Sigmoid colon (tissue), 7 donors: Measurements from ENCODE around the gene IFNAR1. TPM values are rescaled to one million over a fixed set of nuclear protein-coding genes. Genes with fewer than 3 reads are reported as not detected.

Experiments
- DNase-seq: peaks from one replicate; pipeline ENCODE4 v3.0.0-alpha.2; 2019
- H3K27ac ChIP-seq, 4 donors: fragments of 200-600 bp; sonication (generic); one replicate each; pipeline ENCODE4 v1.5.1; 2016 to 2019; ENCODE audit warnings: mild to moderate bottlenecking in 1 of 4
- H3K27me3 ChIP-seq, 3 donors: fragments of 200-600 bp; sonication (generic); one replicate each; pipeline ENCODE4 v1.5.1; 2019; ENCODE audit warnings: mild to moderate bottlenecking in 1 of 3
- H3K36me3 ChIP-seq, 4 donors: fragments of 200-600 bp; sonication (generic); one replicate each; pipeline ENCODE4 v1.5.1; 2016 to 2019
- H3K4me1 ChIP-seq, 4 donors: fragments of 200-600 bp; sonication (generic); one replicate each; pipeline ENCODE4 v1.5.1; 2017 to 2019
- H3K4me3 ChIP-seq, 4 donors: fragments of 200-600 bp; sonication (generic); one replicate each; pipeline ENCODE4 v1.5.1; 2017 to 2019; ENCODE audit warnings: mild to moderate bottlenecking in 2 of 4, moderate library complexity in 1 of 4
- H3K9me3 ChIP-seq, 4 donors: fragments of 200-600 bp in 3 of 4; sonication (generic) in 3 of 4; one replicate each; pipeline versions ENCODE4 v1.5.1 to v1.6.1; 2013 to 2019
- EP300 ChIP-seq, 4 donors: sonication (generic); formaldehyde crosslinking; IDR thresholded peaks; one replicate each; pipeline ENCODE4 v1.6.1; 2017; ENCODE audit warnings: antibody characterized with exemption in 4 of 4
- POLR2A ChIP-seq, 2 donors: fragments of 450-650 bp; IDR thresholded peaks; one replicate each; pipeline ENCODE4 v1.6.1; 2016; ENCODE audit warnings: antibody characterized with exemption in 2 of 2, mild to moderate bottlenecking in 2 of 2, moderate library complexity in 2 of 2
- POLR2AphosphoS5 ChIP-seq, 4 donors: sonication (generic); formaldehyde crosslinking; IDR thresholded peaks; one replicate each; pipeline ENCODE4 v1.6.1; 2017; ENCODE audit warnings: antibody characterized with exemption in 4 of 4
- WGBS, 2 donors: extraction: QIAGEN DNeasy Blood & Tissue Kit; methylation state at CpG; one replicate each; pipeline ENCODE4 v1.1.7; 2013; 5-methylcytosine and 5-hydroxymethylcytosine counted together
- intact Hi-C: fragments of 100-400 bp; cut with DNase I; formaldehyde crosslinking; loops from one replicate; pipeline ENCODE4 v1.15.1; 2023
- polyA plus RNA-seq, 3 donors: library from polyadenylated mRNA; stranded (reverse); fragments of 200-250 nt; gene quantifications; one replicate each; pipeline ENCODE4 v1.2.3, GENCODE V29; 2013
- total RNA-seq, 4 donors: library from RNA; depleted of rRNA; stranded (reverse); fragments of >200 nt; gene quantifications; one replicate each; pipeline ENCODE4 v1.1.0, GENCODE V29; 2016
- TF ChIP-seq, protein P1 (sequence below), 4 experiments: fragments of 450-650 bp in 3 of 4; fragments of 200-600 bp in 1 of 4; IDR thresholded peaks; one replicate each; pipeline ENCODE4 v1.5.1; 2016 to 2019; ENCODE audit warnings: antibody characterized with exemption in 4 of 4, mild to moderate bottlenecking in 3 of 4, moderate library complexity in 2 of 4
- donor health status: healthy with polysubstance abuse.
- donor health status: Bipolar disorder and iron deficiency.
- donor health status: healthy.

IFNAR1 gene
- total and polyA plus RNA-seq, 7 donors: 6.6 to 32.6 (median 25.5) TPM

DNA sequence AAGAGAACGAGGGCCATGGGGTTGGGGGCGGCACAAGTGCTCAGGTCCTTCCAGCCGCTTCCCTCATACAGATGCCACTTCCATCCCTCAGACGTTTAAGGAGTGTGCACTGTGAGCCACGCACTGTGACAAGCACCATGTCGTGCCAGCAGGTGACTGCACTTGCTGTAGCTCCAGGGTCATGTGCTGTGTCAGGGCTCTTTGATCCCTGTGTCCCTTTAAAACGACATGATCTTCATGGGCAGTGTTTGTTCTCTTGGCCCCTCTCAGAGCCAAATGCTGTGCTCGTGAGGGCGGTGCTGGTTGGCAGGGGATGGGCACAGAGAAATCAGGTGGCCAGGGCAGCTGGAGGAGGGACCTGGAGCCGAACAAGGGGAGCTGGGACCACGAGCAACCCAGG is 38.7 kb upstream of the IFNAR1 start:
- 53 to 77% methylated on average over 11 of the region's 11 CpGs for WGBS, 2 donors
- intact Hi-C loops: no loop called here
- Histone ChIP-seq H3K9me3 (no peaks in the 10 kb centered on the region), H3K27me3 (no peaks in the 10 kb centered on the region), H3K27ac (peak overlapping the region in 1 of 4 donors; percentile 65), H3K36me3 (peaks cover 0 to 61% (median 22%) of the 10 kb centered on the region in 4 donors), H3K4me3 (no peak overlapping the region), H3K4me1 (no peaks in the 10 kb centered on the region)
- TF ChIP-seq EP300 (IDR thresholded peaks at IDR 0.05) (no peak), POLR2A (IDR thresholded peaks at IDR 0.05) (no peak), POLR2AphosphoS5 (IDR thresholded peaks at IDR 0.05) (no peak)
- TF ChIP-seq, protein P1, sequence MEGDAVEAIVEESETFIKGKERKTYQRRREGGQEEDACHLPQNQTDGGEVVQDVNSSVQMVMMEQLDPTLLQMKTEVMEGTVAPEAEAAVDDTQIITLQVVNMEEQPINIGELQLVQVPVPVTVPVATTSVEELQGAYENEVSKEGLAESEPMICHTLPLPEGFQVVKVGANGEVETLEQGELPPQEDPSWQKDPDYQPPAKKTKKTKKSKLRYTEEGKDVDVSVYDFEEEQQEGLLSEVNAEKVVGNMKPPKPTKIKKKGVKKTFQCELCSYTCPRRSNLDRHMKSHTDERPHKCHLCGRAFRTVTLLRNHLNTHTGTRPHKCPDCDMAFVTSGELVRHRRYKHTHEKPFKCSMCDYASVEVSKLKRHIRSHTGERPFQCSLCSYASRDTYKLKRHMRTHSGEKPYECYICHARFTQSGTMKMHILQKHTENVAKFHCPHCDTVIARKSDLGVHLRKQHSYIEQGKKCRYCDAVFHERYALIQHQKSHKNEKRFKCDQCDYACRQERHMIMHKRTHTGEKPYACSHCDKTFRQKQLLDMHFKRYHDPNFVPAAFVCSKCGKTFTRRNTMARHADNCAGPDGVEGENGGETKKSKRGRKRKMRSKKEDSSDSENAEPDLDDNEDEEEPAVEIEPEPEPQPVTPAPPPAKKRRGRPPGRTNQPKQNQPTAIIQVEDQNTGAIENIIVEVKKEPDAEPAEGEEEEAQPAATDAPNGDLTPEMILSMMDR (IDR thresholded peaks at IDR 0.05): no peak
- no peak for DNase-seq

- no peak for TF ChIP-seq POLR2A (IDR thresholded peaks at IDR 0.05)
- WGBS, 2 donors: 31 to 67% methylated on average over 15 of the region's 15 CpGs
- no peaks in the 10 kb centered on the region for H3K9me3 ChIP-seq
- H3K4me3 ChIP-seq: no peak overlapping the region
- DNase-seq: no peak
- intact Hi-C loops: no loop called here
- H3K4me1 ChIP-seq: no peaks in the 10 kb centered on the region
- no peaks in the 10 kb centered on the region for H3K27me3 ChIP-seq
- H3K36me3 ChIP-seq: peaks cover 4 to 65% (median 23%) of the 10 kb centered on the region in 4 donors
- H3K27ac ChIP-seq: peak overlapping the region in 2 of 4 donors; percentile 4 to 65
Observed at GRCh38 chr21:33286600-33287456, 37.9 kb upstream of the IFNAR1 start.

GRCh38 chr21:33289199-33289819 is 35.5 kb upstream of the IFNAR1 start:
- WGBS, 2 donors: 85 to 91% methylated on average over 11 of the region's 11 CpGs
- peak overlapping the region in 1 of 4 donors; percentile 65 for H3K27ac ChIP-seq
- H3K36me3 ChIP-seq: peaks cover 10 to 71% (median 21%) of the 10 kb centered on the region in 4 donors

GRCh38 chr21:33290441-33290840 is 34.3 kb upstream of the IFNAR1 start:
- Histone ChIP-seq H3K27ac (no peak overlapping the region), H3K36me3 (peaks cover 10 to 67% (median 17%) of the 10 kb centered on the region in 4 donors), H3K4me3 (no peak overlapping the region), H3K27me3 (no peaks in the 10 kb centered on the region), H3K4me1 (no peaks in the 10 kb centered on the region), H3K9me3 (no peaks in the 10 kb centered on the region)
- TF ChIP-seq, protein P1 (IDR thresholded peaks at IDR 0.05): no peak
- DNase-seq: no peak
- intact Hi-C loops: no loop called here
- 51 to 82% methylated on average over 11 of the region's 11 CpGs for WGBS, 2 donors

More at GRCh38 chr21:33289199-33289819, 35.5 kb upstream of the IFNAR1 start:
- DNase-seq: no peak
- Histone ChIP-seq H3K4me3 (no peak overlapping the region), H3K9me3 (no peaks in the 10 kb centered on the region), H3K27me3 (no peaks in the 10 kb centered on the region), H3K4me1 (no peaks in the 10 kb centered on the region)
- intact Hi-C loops: no loop called here
- TF ChIP-seq EP300 (IDR thresholded peaks at IDR 0.05) (no peak), POLR2A (IDR thresholded peaks at IDR 0.05) (no peak), POLR2AphosphoS5 (IDR thresholded peaks at IDR 0.05) (no peak)
- TF ChIP-seq, protein P1 (IDR thresholded peaks at IDR 0.05): no peak

DNA sequence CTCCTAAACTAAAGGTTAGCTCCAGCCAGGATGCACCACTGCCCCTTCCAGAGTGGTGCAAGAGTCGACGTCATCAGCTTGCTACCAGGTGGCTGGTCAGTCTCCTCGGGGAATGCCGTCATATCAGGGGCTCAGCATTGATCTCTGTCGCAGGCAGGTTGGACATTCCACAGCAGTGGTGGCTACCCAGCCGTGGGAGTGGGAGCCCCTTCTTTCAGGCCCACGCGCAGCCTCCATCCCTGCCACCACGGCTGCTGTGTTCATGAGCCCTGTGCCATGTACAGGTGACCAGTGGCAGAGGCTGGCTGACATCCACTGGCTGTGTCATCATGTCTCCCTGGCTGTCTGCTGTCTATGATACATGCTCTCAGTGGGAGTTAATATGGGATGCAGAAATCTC is 33.1 kb upstream of the IFNAR1 start:
- no peak overlapping the region for H3K27ac ChIP-seq
- 96 to 97% methylated on average over 9 of the region's 9 CpGs for WGBS, 2 donors
- no peak for DNase-seq
- no peaks in the 10 kb centered on the region for H3K4me1 ChIP-seq
- intact Hi-C loops: no loop called here
- H3K9me3 ChIP-seq: no peaks in the 10 kb centered on the region
- H3K36me3 ChIP-seq: peaks cover 14 to 65% (median 19%) of the 10 kb centered on the region in 4 donors
- no peak overlapping the region for H3K4me3 ChIP-seq
- TF ChIP-seq, protein P1 (IDR thresholded peaks at IDR 0.05): no peak
- TF ChIP-seq POLR2AphosphoS5 (IDR thresholded peaks at IDR 0.05) (no peak), POLR2A (IDR thresholded peaks at IDR 0.05) (no peak), EP300 (IDR thresholded peaks at IDR 0.05) (no peak)
- H3K27me3 ChIP-seq: no peaks in the 10 kb centered on the region
